GM21423 (cell line): ENCODE data around the gene SFSWAP.

Experiments
- ATAC-seq: cut with Tn5 transposase; IDR thresholded peaks from one replicate; pipeline ENCODE4 v1.9.1; 2021; ENCODE audit warnings: mild to moderate bottlenecking, moderate library complexity; ENCODE audit not compliant: unreplicated experiment

SFSWAP gene

GRCh38 chr12:131784909-131785762 lies 74.2 kb downstream of the SFSWAP start:
- ATAC-seq, result no peak

- no peak for ATAC-seq
These were observed 75.0 kb downstream of the SFSWAP start for GRCh38 chr12:131785763-131786330.

- no peak for ATAC-seq
These were observed 75.4 kb downstream of the SFSWAP start for GRCh38 chr12:131786331-131786730.

GRCh38 chr12:131787143-131787660 lies 76.3 kb downstream of the SFSWAP start:
- ATAC-seq, result no peak

- ATAC-seq, result no peak
These were observed 77.2 kb downstream of the SFSWAP start for GRCh38 chr12:131788070-131788469.

GRCh38 chr12:131789638-131790037 lies 78.7 kb downstream of the SFSWAP start:
- no peak for ATAC-seq

- ATAC-seq, result no peak
These were observed 82.5 kb downstream of the SFSWAP start for GRCh38 chr12:131793243-131794022.

GRCh38 chr12:131794061-131794460 lies 83.2 kb downstream of the SFSWAP start:
- no peak for ATAC-seq

- no peak for ATAC-seq
These were observed 83.7 kb downstream of the SFSWAP start for GRCh38 chr12:131794573-131794972.

GRCh38 chr12:131795064-131795463 lies 84.2 kb downstream of the SFSWAP start:
- ATAC-seq, result no peak

- no peak for ATAC-seq
These were observed 85.0 kb downstream of the SFSWAP start for GRCh38 chr12:131795690-131796410.

GRCh38 chr12:131796411-131796736 lies 85.5 kb downstream of the SFSWAP start:
- no peak for ATAC-seq

GRCh38 chr12:131796754-131797587 lies 86.1 kb downstream of the SFSWAP start:
- ATAC-seq, result no peak

- ATAC-seq, result no peak
These were observed 86.7 kb downstream of the SFSWAP start for GRCh38 chr12:131797588-131797934.

- ATAC-seq, result no peak
These were observed 88.3 kb downstream of the SFSWAP start for GRCh38 chr12:131799195-131799594.

GRCh38 chr12:131799828-131800593 lies 89.1 kb downstream of the SFSWAP start:
- ATAC-seq, result no peak

- no peak for ATAC-seq
These were observed 89.8 kb downstream of the SFSWAP start for GRCh38 chr12:131800594-131801135.

- ATAC-seq, result no peak
These were observed 90.5 kb downstream of the SFSWAP start for GRCh38 chr12:131801254-131801866.
